ENCODE measurements around the gene ADCY5.

DNA sequence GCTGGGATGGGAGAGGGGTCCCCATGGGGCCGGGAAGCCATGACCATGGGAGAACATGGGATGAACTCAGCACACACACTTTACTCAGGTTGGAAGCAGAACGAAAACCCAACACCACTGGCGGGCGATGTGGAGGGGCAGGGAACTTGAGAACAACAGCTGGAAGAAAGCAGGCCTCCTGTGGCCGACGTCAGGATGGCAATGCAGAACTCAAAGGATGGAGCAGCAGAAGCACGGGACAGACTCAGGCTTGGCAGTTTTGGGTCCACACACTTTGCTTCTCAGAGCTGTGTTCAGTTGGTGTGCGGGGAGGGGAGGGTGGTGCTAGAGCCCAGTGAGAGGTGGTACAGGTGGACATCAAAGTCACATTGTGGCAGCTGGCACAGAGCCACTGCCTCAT, 166.4 kb downstream of the ADCY5 start:
- TF ChIP-seq, protein P1, sequence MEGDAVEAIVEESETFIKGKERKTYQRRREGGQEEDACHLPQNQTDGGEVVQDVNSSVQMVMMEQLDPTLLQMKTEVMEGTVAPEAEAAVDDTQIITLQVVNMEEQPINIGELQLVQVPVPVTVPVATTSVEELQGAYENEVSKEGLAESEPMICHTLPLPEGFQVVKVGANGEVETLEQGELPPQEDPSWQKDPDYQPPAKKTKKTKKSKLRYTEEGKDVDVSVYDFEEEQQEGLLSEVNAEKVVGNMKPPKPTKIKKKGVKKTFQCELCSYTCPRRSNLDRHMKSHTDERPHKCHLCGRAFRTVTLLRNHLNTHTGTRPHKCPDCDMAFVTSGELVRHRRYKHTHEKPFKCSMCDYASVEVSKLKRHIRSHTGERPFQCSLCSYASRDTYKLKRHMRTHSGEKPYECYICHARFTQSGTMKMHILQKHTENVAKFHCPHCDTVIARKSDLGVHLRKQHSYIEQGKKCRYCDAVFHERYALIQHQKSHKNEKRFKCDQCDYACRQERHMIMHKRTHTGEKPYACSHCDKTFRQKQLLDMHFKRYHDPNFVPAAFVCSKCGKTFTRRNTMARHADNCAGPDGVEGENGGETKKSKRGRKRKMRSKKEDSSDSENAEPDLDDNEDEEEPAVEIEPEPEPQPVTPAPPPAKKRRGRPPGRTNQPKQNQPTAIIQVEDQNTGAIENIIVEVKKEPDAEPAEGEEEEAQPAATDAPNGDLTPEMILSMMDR (IDR thresholded peaks at IDR 0.05), result no peak
- TF ChIP-seq EP300 (IDR thresholded peaks at IDR 0.05) (no peak), POLR2A (IDR thresholded peaks at IDR 0.05) (no peak)
